Activated T-cell treated with anti-CD3 and anti-CD28 coated beads, Interleukin-2, amount 50 U/mL, for 24 hours (primary cell): ENCODE measurements around the gene PPIL6.
"Not testable (repeated sequence)": the region's sequence is repeated elsewhere in the genome, so short reads cannot be mapped to it uniquely, and the experiment has no call there.

Experiments used
- DNase-seq: peaks from one replicate; pipeline ENCODE4 v3.0.0-alpha.2; 2020
- H3K27ac Mint-ChIP-seq: 2 replicates; pipeline ENCODE4 v1.8.0; 2020; ENCODE audit warnings: mild to moderate bottlenecking, mixed read lengths
- H3K27me3 Mint-ChIP-seq: 2 replicates; pipeline ENCODE4 v1.8.0; 2020; ENCODE audit warnings: mixed read lengths
- H3K36me3 Mint-ChIP-seq: 2 replicates; pipeline ENCODE4 v1.8.0; 2020; ENCODE audit warnings: low read depth, mixed read lengths
- H3K4me1 Mint-ChIP-seq: 2 replicates; pipeline ENCODE4 v1.8.0; 2020; ENCODE audit warnings: low read depth, mixed read lengths
- H3K4me3 Mint-ChIP-seq: 2 replicates; pipeline ENCODE4 v1.8.0; 2020; ENCODE audit warnings: mild to moderate bottlenecking, moderate library complexity, mixed read lengths
- H3K9me3 Mint-ChIP-seq: 2 replicates; pipeline ENCODE4 v1.8.0; 2020; ENCODE audit warnings: mixed read lengths

PPIL6 gene

GRCh38 chr6:109379711-109380110 is 60.7 kb downstream of the PPIL6 start:
- H3K4me1 Mint-ChIP-seq = peaks cover 64% of the 10 kb centered on the region
- H3K4me3 Mint-ChIP-seq = peak overlapping the region; percentile 92
- H3K36me3 Mint-ChIP-seq = peaks cover 73% of the 10 kb centered on the region
- no peaks in the 10 kb centered on the region for H3K27me3 Mint-ChIP-seq
- H3K9me3 Mint-ChIP-seq = no peaks in the 10 kb centered on the region
- DNase-seq = no peak
- peak overlapping the region; percentile 87 for H3K27ac Mint-ChIP-seq

- no peak for DNase-seq
- Mint-ChIP-seq H3K4me1 (peaks cover 68% of the 10 kb centered on the region), H3K27me3 (no peaks in the 10 kb centered on the region), H3K4me3 (peak overlapping the region; percentile 92), H3K9me3 (no peaks in the 10 kb centered on the region), H3K36me3 (peaks cover 89% of the 10 kb centered on the region), H3K27ac (peak overlapping the region; percentile 87)
Measured at GRCh38 chr6:109377717-109378116, 62.7 kb downstream of the PPIL6 start.

GRCh38 chr6:109374326-109374892 is 66.0 kb downstream of the PPIL6 start:
- Mint-ChIP-seq H3K4me3 (peak overlapping the region; percentile 70), H3K9me3 (no peaks in the 10 kb centered on the region), H3K36me3 (peaks cover 99% of the 10 kb centered on the region), H3K27ac (peak overlapping the region; percentile 97), H3K4me1 (peaks cover 88% of the 10 kb centered on the region), H3K27me3 (no peaks in the 10 kb centered on the region)
- DNase-seq = no peak

GRCh38 chr6:109373762-109374161 is 66.7 kb downstream of the PPIL6 start:
- Mint-ChIP-seq H3K36me3 (peaks cover 98% of the 10 kb centered on the region), H3K4me1 (peaks cover 82% of the 10 kb centered on the region), H3K27ac (peak overlapping the region; percentile 97), H3K27me3 (no peaks in the 10 kb centered on the region), H3K4me3 (peak overlapping the region; percentile 70), H3K9me3 (no peaks in the 10 kb centered on the region)
- DNase-seq = peak; percentile 43

- Mint-ChIP-seq H3K4me3 (peak overlapping the region; percentile 70), H3K36me3 (peaks cover 99% of the 10 kb centered on the region), H3K27me3 (no peaks in the 10 kb centered on the region), H3K9me3 (no peaks in the 10 kb centered on the region), H3K4me1 (peaks cover 81% of the 10 kb centered on the region), H3K27ac (peak overlapping the region; percentile 97)
- no peak for DNase-seq
Measured at GRCh38 chr6:109373331-109373730, 67.1 kb downstream of the PPIL6 start.

- DNase-seq = no peak
Measured at GRCh38 chr6:109372130-109372529, 68.3 kb downstream of the PPIL6 start.

GRCh38 chr6:109370792-109371191 is 69.6 kb downstream of the PPIL6 start:
- Mint-ChIP-seq H3K36me3 (peaks cover 98% of the 10 kb centered on the region), H3K27ac (no peak overlapping the region)

More at GRCh38 chr6:109372130-109372529, 68.3 kb downstream of the PPIL6 start:
- Mint-ChIP-seq H3K4me3 (peak overlapping the region; percentile 42), H3K9me3 (no peaks in the 10 kb centered on the region), H3K4me1 (peaks cover 69% of the 10 kb centered on the region), H3K27ac (peak overlapping the region; percentile 89), H3K27me3 (no peaks in the 10 kb centered on the region), H3K36me3 (peaks cover 98% of the 10 kb centered on the region)

GRCh38 chr6:109370336-109370735 is 70.1 kb downstream of the PPIL6 start:
- Mint-ChIP-seq H3K9me3 (no peaks in the 10 kb centered on the region), H3K4me1 (peaks cover 60% of the 10 kb centered on the region), H3K36me3 (peaks cover 98% of the 10 kb centered on the region), H3K27me3 (no peaks in the 10 kb centered on the region), H3K27ac (peak overlapping the region; percentile 50), H3K4me3 (no peak overlapping the region)
- DNase-seq = no peak

More at GRCh38 chr6:109370792-109371191, 69.6 kb downstream of the PPIL6 start:
- no peaks in the 10 kb centered on the region for H3K27me3 Mint-ChIP-seq
- peaks cover 62% of the 10 kb centered on the region for H3K4me1 Mint-ChIP-seq
- H3K4me3 Mint-ChIP-seq = no peak overlapping the region
- no peak for DNase-seq
- H3K9me3 Mint-ChIP-seq = no peaks in the 10 kb centered on the region

- DNase-seq = no peak
- peak overlapping the region; percentile 50 for H3K27ac Mint-ChIP-seq
- H3K36me3 Mint-ChIP-seq = peaks cover 97% of the 10 kb centered on the region
- peaks cover 54% of the 10 kb centered on the region for H3K4me1 Mint-ChIP-seq
- no peak overlapping the region for H3K4me3 Mint-ChIP-seq
- H3K27me3 Mint-ChIP-seq = no peaks in the 10 kb centered on the region
- H3K9me3 Mint-ChIP-seq = no peaks in the 10 kb centered on the region
Measured at GRCh38 chr6:109369728-109370127, 70.7 kb downstream of the PPIL6 start.

GRCh38 chr6:109364382-109365078 is 75.9 kb downstream of the PPIL6 start:
- H3K27me3 Mint-ChIP-seq, DNase-seq, H3K4me3 Mint-ChIP-seq, H3K9me3 Mint-ChIP-seq: not testable (repeated sequence)
- H3K36me3 Mint-ChIP-seq = peaks cover 94% of the 10 kb centered on the region
- H3K27ac Mint-ChIP-seq = peak overlapping the region; percentile 44
- H3K4me1 Mint-ChIP-seq = peaks cover 37% of the 10 kb centered on the region

GRCh38 chr6:109363753-109364152 is 76.7 kb downstream of the PPIL6 start:
- peak overlapping the region; percentile 10 for H3K27ac Mint-ChIP-seq
- peaks cover 95% of the 10 kb centered on the region for H3K36me3 Mint-ChIP-seq
- DNase-seq = no peak
- no peaks in the 10 kb centered on the region for H3K9me3 Mint-ChIP-seq
- H3K27me3 Mint-ChIP-seq = no peaks in the 10 kb centered on the region
- H3K4me1 Mint-ChIP-seq = peaks cover 37% of the 10 kb centered on the region
- H3K4me3 Mint-ChIP-seq = no peak overlapping the region

GRCh38 chr6:109362102-109362884 is 78.1 kb downstream of the PPIL6 start:
- Mint-ChIP-seq H3K27ac (peak overlapping the region; percentile 5), H3K27me3 (no peaks in the 10 kb centered on the region), H3K36me3 (peaks cover 96% of the 10 kb centered on the region), H3K9me3 (no peaks in the 10 kb centered on the region), H3K4me3 (no peak overlapping the region), H3K4me1 (peaks cover 35% of the 10 kb centered on the region)
- no peak for DNase-seq

GRCh38 chr6:109360791-109361190 is 79.6 kb downstream of the PPIL6 start:
- peaks cover 30% of the 10 kb centered on the region for H3K4me1 Mint-ChIP-seq
- H3K4me3 Mint-ChIP-seq = no peak overlapping the region
- DNase-seq = no peak

GRCh38 chr6:109360281-109360680 is 80.1 kb downstream of the PPIL6 start:
- H3K4me1 Mint-ChIP-seq = peaks cover 30% of the 10 kb centered on the region

More at GRCh38 chr6:109360791-109361190, 79.6 kb downstream of the PPIL6 start:
- no peaks in the 10 kb centered on the region for H3K27me3 Mint-ChIP-seq
- peak overlapping the region; percentile 24 for H3K27ac Mint-ChIP-seq
- H3K9me3 Mint-ChIP-seq = no peaks in the 10 kb centered on the region
- H3K36me3 Mint-ChIP-seq = peaks cover 96% of the 10 kb centered on the region

More at GRCh38 chr6:109360281-109360680, 80.1 kb downstream of the PPIL6 start:
- no peak for DNase-seq
- H3K27me3 Mint-ChIP-seq = no peaks in the 10 kb centered on the region
- H3K36me3 Mint-ChIP-seq = peaks cover 96% of the 10 kb centered on the region
- H3K9me3 Mint-ChIP-seq = no peaks in the 10 kb centered on the region
- H3K4me3 Mint-ChIP-seq = no peak overlapping the region
- H3K27ac Mint-ChIP-seq = peak overlapping the region; percentile 41
